Cerebellar nuclear complex (tissue), 1 donor: ENCODE results near the gene NPM3.

ENCODE experiments used
- DNase-seq, 2 experiments: peaks; one replicate each; lab custom pipeline; 2025; lab: John Stamatoyannopoulos, UW

NPM3 gene

GRCh38 chr10:101758858-101759257 is 24.4 kb downstream of the NPM3 start:
- no peak for DNase-seq

- no peak for DNase-seq
Measured at GRCh38 chr10:101752241-101752640, 31.0 kb downstream of the NPM3 start.

- no peak for DNase-seq
Measured at GRCh38 chr10:101749047-101750016, 33.9 kb downstream of the NPM3 start.

- DNase-seq: no peak
Measured at GRCh38 chr10:101748496-101748895, 34.8 kb downstream of the NPM3 start.

GRCh38 chr10:101745074-101745696 is 38.1 kb downstream of the NPM3 start:
- DNase-seq: no peak

- no peak for DNase-seq
Measured at GRCh38 chr10:101744267-101744666, 39.0 kb downstream of the NPM3 start.

- no peak for DNase-seq
Measured at GRCh38 chr10:101741938-101742337, 41.3 kb downstream of the NPM3 start.

- no peak for DNase-seq
Measured at GRCh38 chr10:101736666-101737065, 46.6 kb downstream of the NPM3 start.

GRCh38 chr10:101732096-101732495 is 51.1 kb downstream of the NPM3 start:
- no peak for DNase-seq
